Activated T-cell treated with anti-CD3 and anti-CD28 coated beads, Interleukin-2, amount 50 U/mL, for 48 hours (primary cell): ENCODE measurements around the gene SLC50A1.
"Not testable (repeated sequence)": the region's sequence is repeated elsewhere in the genome, so short reads cannot be mapped to it uniquely, and the experiment has no call there.

Experiments used
- DNase-seq, 2 experiments: peaks; one replicate each; pipeline ENCODE4 v3.0.0-alpha.2; 2020

SLC50A1 gene

DNA sequence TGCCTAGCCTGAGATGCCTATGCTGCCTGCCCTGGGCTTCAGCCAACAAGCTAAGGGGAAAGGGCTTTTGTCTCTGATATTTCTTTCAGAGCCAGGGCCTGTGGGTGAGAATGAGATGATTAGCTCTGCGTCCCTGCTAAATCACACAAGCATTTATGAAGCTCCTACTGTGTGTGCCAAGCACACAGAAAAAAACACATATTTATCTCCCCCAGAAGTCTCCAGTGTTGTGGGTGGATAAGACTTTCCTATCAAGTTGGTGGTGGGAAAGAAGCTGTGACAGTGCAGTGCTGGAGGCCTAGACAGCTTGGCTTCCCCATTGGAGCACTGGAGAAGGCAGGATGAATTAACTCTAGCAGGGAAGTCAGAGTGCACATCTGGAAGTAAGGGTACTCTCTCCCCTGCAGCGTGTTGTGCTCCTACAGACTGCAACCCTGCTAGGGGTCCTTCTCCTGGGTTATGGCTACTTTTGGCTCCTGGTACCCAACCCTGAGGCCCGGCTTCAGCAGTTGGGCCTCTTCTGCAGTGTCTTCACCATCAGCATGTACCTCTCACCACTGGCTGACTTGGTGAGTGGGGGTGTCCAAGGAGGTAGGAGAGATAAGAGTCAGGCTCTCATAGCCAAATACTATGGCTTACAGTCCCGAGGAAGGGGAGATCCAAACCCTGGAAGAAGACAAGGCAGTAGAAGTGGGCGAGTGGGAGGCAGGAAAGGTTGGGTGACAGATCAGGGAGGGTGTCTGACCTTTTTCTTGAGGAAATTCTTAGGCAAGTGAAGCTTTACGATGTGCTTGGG lies 1.7 kb downstream of the SLC50A1 start:
- DNase-seq: no peak

DNA sequence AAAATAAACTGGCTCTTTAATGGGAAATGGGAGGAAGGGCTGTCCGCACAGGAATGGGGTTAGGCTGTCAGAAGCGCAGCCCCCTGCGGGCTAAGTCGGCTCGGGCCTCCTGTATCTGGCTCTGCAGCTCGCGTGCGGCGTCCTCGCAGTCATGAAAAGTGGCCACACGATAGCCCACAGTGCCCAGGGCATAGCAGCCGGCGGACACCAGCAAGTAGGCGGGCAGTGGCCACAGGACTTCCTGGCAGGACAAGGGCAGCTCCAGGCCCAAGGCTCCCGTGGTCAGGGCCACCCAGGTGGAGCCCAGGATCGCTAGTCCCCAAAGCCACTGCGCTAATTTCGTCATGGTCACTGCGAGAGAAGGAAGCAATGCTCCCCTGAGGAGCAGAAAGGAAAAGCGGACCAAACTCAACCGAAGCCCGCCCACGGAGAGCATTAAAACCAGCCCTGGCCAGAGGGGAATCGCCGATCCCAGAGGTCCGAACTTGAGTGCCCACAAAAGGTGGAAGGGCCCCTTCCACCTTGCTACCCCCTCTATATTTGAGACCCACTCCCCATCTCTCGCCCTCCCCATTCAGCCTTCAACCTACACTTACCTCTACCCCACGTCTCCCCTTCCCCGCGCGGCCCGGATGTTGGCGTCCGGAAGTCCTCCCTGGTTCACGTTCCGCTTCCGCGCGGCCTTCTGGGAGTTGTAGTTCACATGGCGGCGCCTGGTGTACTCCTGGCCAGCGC lies 4.4 kb downstream of the SLC50A1 start, which contains the start of gene DPM3:
TSS of gene DPM3 (minus strand) at position 637 of the 735 bp plus-strand sequence. CDS start at position 346, 291 bp downstream.
- DNase-seq: peak; percentile 93

DNA sequence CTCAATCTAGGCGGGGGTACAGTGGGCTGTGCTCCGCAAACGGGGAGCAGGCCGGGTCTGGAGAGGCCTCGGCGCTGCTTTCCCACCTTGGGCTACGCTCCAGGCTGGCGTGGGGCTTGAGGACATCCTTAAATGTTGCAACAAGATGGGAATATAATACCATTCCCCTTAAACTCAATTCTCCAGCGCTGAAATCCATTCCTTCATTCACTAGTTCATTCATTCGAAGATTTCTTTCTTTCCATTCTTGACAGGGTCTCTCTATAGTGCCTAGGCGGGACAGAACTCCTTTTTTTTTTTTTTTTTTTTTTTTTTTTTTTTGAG lies 4.9 kb downstream of the SLC50A1 start:
- DNase-seq: no peak

DNA sequence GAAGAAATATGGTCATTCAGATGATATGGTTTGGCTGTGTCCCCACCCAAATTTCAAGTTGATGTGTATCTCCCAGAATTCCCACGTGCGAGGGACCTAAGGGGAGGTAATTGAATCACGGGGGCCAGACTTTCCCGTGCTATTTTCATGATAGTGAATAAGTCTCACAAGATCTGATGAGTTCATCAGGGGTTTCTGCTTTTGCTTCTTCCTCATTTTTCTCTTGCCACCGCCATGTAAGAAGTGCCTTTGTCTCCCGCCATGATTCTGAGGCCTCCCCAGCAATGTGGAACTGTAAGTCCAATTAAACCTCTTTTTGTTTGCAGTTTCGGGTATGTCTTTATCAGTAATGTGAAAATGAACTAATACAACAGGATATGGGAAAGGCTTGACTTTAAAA lies 6.1 kb downstream of the SLC50A1 start:
- no peak for DNase-seq

DNA sequence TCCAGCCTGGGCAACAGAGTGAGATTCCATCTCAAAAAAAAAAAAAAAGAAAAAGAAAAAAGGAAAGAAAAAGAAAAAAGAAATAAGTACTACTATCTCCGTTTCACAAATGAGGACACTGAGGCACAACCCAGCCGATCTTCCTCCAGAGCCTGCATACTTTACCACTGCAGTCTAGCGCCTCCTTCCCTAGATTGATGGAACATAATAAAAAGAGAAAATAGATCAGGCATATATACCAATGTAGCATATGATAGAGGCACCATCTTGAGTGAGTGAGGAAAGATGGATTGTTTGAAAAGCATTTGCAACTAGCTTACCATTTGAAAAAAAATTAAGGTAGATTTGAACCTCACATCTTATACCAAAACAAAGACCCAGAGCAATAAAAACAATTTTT lies 9.8 kb downstream of the SLC50A1 start:
- DNase-seq: no peak

DNA sequence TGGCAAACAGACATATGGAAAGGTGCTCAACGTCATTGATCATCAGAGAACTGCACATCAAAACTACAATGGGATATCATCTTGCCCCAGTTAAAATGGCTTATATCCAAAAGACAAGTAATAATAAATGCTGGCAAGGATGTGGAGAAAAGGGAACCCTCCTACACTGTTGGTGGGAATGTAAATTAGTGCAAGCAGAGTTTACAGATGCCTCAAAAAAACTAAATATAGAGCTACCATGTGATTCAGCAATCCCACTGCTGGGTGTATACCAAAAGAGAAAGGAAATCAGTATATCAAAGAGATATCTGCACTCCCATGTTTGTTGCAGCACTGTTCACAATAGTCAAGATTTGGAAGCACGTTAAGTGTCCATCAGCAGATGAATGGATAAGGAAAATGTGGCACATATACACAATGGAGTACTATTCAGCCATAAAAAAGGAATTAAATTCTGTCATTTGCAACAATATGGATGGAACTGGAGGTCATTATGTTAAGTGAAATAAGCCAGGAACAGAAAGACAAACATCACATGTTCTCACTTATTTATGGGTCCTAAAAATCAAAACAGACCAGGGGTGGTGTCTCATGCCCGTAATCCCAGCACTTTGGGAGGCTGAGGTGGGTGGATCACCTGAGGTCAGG lies 20.5 kb downstream of the SLC50A1 start:
- DNase-seq: not testable (repeated sequence)

DNA sequence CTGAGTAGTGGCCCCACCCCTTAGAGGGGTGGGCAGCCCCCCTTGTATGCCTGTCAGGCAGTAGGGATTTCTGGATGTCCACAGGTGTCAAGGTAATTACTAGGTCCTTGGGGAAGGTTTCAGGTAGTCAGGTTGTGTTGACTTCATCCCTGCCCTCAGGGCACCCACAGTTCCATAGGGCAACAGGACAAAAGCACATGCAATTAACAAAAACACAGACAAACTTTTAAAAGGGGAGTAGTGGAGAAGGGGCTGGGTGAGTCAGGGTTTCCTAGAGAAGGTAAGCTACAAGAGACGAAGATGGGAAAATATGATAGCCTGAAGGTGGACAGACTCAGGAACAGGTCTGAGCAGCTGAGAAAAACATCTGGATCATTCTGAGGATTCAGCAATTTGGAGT lies 23.3 kb downstream of the SLC50A1 start:
- no peak for DNase-seq

DNA sequence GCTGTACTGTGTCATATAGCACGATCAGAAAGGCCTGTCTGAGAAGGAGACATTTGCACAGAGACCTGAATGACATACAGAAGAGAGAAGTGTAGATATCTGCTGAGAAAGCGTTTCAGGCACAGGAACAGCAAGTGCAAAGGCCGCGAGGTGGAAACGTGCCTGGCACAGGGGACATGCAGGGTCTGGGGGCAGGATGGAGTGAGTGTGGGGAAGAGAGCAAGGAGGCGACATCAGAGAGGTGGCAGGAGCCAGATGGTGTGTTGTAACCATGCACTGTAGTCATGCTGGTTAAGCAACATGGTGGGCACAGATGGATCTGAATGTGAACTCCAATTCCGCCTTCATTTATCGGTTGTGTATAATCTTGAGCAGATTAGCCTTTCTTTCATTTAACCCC lies 24.5 kb downstream of the SLC50A1 start:
- DNase-seq: no peak

DNA sequence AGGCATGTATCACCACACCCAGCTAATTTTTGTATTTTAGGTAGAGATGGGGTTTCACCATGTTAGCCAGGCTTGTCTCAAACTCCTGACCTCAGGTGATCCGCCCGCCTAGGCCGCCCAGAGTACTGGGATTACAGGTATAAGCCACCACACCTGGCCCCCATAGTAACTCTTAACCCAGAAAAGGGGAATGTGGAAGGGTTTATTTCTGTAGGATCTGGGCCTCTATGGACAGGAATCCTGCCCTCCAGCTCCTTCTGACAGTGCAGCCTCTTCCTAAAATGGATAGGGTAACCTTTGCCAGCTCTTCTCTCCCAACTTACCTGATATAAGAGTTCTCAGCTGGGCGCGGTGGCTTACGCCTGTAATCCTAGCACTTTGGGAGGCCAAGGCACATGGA lies 27.0 kb downstream of the SLC50A1 start:
- DNase-seq: not testable (repeated sequence)

DNA sequence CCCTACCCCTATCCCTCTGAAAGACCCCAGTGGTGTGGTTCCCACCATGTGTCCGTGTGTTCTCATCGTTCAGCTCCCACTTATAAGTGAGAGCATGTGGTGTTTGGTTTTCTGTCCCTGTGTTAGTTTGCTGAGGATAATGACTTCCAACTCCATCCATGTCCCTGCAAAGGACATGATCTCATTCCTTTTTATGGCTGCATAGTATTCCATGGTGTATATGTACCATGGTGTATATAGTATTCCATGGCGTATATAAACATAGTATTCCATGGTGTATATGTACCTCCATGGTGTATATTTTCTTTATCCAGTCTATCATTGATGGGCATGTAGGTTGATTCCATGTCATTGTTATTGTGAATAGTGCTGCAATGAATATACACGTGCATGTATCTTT lies 28.1 kb downstream of the SLC50A1 start:
- DNase-seq: not testable (repeated sequence)

DNA sequence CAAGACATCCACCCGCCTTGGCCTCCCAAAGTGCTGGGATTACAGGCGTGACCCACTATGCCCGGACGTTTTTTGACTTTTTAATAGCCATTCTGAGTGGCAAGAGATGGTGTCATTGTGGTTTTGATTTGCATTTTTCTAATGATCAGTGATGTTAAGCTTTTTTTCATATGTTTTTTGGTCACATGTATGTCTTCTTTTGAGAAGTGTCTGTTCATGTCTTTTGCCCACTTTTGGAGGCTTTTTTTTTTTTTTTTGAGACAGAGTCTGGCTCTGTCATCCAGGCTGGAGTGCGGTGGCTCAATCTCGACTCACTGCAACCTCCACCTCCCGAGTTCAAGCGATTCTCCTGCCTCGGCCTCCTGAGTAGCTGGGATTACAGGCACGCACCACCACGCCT lies 29.0 kb downstream of the SLC50A1 start:
- DNase-seq: not testable (repeated sequence)

DNA sequence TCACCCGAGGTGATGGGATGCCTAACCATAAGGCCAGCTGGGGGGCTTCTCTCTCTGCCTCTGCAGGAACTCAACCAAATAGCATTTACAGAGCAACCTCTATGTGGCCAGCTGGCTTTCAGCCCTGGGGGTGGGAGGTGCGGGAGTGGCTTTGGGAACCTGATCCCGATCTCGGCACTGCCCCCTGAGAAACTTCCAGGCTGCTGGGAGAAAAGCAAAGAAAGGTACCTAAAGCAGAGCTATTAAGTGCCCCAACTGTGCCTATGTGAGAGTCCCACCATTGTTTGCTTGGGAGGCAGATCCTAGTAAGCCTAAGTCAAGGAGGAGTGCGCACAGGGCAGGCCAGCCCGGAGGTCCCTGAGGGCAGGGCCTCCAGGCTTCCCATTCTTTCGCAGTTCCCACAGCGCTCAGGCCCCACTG lies 30.4 kb downstream of the SLC50A1 start:
- no peak for DNase-seq

DNA sequence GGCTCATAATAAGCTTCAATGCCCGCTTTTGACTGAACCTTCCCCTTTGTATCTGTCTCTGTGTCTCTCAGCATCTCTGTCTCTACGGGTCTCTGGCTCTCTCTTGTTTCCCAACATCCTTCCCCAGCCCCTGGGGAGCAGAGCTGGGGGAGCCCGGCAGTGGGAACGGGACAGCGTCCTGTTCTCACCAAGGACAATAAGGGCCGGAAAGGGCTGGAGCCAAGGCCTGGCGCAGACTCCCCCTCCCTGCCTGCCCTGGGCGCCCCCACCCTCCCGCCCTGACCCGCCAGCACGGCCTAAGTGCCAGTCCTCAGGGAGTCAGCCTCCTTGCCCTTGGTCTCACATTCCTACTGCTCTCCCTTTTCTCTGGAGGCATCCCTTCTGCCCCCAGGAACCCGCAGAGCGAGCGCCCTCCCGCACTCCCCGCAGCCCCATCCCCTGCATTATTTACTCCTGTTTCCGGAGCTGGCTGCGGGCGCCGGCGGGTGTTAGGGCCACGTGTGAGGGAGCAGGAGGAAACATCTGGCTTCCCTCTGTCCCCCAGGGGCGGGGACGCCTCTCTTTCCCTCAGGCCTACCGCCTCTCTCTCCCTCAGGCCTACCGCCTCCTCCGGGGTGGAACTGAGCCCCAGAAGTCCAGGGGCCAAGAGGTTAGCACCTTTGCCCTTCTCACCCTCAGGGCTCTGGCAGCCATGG lies 31.0 kb downstream of the SLC50A1 start:
- DNase-seq: peak in 1 of 2 experiments; percentile 30

DNA sequence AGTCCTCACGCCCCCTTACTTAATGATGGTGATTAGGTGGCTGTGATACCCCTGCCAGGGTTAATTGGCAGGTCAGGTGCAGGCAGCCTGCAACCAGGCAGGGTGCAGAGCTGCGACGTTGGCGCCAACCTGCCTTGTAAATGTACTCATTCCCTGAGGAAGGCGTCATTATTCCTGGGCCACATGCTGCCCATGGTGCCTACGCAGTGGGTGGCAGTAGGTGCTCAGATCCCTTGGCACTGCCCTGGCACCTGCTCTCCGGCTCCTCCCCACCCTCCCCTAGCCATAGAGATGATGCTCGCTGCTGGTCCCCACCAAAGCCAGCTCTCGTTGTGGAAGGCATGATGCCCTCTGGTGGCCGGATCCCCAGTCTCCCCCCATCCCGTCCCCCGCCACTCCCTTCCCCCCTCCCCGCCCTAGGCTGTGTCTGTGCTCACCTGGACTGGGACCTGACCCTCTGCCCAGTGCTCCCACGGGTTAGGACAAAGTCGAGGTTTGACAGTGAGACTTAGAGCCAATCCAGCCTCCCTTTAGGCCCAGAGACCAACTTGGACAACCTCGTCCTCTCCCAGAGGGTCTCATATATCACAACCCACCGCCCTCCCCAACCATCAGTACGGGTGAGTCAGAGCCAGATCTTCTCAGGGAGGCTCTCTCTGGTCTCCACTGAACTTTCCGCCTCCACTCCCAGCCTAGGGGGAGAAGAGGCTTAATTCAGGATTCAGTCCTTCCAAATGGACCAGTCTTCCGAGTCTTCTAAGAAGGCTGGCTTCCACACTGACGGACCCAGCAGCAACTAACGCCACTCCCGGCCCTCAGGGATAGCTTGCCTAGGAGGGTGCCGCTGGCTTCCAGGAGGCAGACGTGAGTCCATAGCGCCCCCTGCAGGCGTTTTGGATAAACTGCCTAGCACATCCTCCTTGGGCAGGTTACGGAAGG lies 31.8 kb downstream of the SLC50A1 start:
- DNase-seq: peak; percentile 90 to 93

DNA sequence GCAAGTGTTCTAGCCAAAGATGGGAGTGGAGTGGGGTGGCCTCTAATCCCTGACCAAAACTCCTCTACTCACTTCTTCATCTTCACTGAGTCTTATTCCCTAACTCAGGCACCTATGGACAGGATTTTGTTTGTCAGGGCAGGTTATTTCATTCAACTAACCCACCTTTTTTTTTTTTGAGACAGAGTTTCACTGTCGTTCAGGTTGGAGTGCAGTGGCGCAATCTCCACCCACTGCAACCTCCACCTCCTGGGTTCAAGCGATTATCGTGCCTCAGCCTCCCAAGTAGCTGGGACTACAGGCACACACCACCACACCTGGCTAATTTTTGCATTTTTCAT lies 32.4 kb downstream of the SLC50A1 start:
- not testable (repeated sequence) for DNase-seq

DNA sequence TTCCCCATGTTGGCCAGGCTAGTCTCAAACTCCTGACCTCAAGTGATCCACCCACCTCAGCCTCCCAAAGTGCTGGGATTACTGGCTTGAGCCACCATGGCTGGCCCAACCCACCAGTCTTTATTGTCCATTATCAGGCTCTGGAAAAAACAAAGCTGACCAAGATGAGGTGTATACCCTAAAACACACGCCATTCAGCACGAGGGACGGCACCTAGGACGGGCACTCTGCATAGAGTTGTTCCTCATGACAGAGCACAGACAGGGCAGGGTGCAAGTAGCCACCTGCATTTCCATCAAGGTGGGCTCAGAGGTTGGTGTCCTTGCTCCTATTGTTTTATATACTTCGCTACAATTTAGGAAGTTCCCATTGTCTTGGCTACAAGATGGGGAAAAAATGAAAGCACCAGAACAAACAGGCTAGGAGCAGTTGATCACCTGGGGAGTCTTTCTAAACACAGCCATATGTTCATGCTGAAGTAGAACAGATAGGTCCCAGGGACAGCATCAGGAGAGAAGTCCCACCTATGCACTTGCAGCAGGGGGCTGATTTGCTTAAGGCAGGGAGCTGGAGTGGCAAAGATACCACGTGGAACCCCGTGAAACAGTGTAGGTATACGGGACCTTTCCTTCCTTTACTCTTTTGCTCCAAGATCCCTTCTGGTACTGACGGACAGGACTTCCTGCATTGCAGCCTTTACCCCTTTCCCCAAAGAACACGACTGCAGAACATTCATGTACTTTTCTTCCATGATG lies 33.0 kb downstream of the SLC50A1 start:
- peak; percentile 10 to 12 for DNase-seq

DNA sequence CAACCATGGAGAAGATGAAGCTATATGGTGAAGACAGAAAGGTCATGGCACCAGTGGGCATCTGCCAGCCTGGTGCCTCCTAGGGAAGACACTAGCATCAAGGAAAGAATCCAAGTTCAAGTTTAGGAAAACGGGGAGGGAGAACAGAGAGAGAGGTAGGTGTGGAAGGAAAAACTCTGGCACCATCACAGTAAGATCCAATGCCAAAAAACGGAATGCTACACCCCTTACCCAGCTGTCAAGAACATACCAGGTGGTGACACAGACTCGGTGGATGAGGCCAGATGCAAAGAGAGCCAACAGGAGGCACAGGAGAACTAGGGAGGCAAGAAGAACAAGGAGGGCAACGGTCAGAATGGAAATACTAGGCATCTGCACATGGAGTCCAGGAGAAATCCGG lies 33.9 kb downstream of the SLC50A1 start:
- peak; percentile 7 to 9 for DNase-seq

DNA sequence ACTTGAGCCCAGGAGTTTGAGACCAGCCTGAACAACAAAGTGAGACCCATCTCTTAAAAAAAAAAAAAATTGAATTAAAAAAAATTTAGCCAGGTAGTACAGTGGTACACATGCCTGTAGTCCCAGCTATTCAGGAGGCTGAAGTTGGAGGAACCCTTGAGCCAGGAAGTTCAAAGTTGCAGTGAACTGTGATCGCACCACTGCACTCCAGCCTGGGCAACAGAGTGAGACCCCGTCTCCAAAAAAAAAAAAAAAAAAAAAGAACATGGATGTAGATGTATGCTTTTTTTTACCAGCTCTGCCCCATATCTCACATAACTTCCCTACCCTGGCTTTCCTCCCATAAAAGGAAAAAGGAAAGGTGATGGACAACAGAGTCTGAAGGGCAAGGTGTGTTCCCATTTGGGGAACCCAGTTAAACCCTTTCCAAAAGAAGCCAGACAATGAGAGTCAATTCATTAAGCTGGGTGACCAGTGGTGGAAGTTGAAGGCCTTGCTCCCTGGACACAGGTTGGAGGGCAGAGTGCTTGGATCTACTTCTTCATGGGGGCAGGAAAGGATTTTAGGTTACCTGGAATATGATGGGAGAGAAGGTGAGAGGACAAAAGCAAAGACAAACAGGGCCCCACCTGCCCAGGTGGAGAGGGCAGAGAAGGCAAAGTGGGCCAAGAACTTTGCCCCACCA lies 34.6 kb downstream of the SLC50A1 start:
- peak in 1 of 2 experiments; percentile 5 for DNase-seq

DNA sequence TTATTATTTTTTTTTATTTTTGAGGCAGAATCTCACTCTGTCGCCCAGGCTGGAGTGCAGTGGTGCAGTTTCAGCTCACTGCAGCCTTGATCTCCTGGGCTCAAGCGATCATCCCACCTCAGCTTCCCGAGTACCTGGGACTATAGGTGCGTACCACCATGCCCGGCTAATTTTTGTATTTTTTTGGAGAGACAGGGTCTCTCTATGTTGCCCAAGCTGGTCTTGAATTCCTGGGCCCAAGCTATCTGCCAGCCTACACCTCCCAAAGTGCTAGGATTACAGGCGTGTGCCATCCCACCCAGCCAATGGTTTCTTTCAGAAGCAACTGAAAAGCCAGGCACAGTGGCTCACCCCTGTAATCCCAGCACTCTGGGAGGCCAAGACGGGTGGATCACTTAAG lies 35.2 kb downstream of the SLC50A1 start:
- peak; percentile 12 to 13 for DNase-seq
